ENCODE results near the gene LINGO3. TPM values are rescaled to one million over a fixed set of nuclear protein-coding genes. Genes with fewer than 3 reads are reported as not detected.

Gene LINGO3
- total and polyA plus RNA-seq, 8 donors = not detected

GRCh38 chr19:2306281-2306806 is 1.6 kb downstream of the LINGO3 start:
- peaks cover 0 to 23% (median 17%) of the 10 kb centered on the region in 4 donors for H3K4me1 ChIP-seq
- no peak for DNase-seq
- no peaks in the 10 kb centered on the region for H3K36me3 ChIP-seq
- H3K27me3 ChIP-seq = peaks cover 7 to 90% (median 62%) of the 10 kb centered on the region in 3 donors
- no peak for TF ChIP-seq POLR2A (IDR thresholded peaks at IDR 0.05)
- TF ChIP-seq EP300 (IDR thresholded peaks at IDR 0.05) = no peak
- TF ChIP-seq POLR2AphosphoS5 (IDR thresholded peaks at IDR 0.05) = no peak
- TF ChIP-seq CTCF (IDR thresholded peaks at IDR 0.05) = no peak
- no peak overlapping the region for H3K27ac ChIP-seq
- H3K9me3 ChIP-seq = no peaks in the 10 kb centered on the region
- WGBS, 5 donors = 67 to 73% (median 69%) methylated on average over 19 of the region's 19 CpGs
- intact Hi-C loops (cut with DNase I; ENCODE audit: low total_unique reads) = no loop called here
- H3K4me3 ChIP-seq = no peak overlapping the region

- peaks cover 0 to 23% (median 17%) of the 10 kb centered on the region in 4 donors for H3K4me1 ChIP-seq
- DNase-seq = no peak
- H3K4me3 ChIP-seq = no peak overlapping the region
- no peaks in the 10 kb centered on the region for H3K36me3 ChIP-seq
- no peaks in the 10 kb centered on the region for H3K9me3 ChIP-seq
- 65 to 74% (median 68%) methylated on average over 15 to 19 of the region's 19 CpGs for WGBS, 5 donors
- no peak overlapping the region for H3K27ac ChIP-seq
- H3K27me3 ChIP-seq = peaks cover 7 to 90% (median 67%) of the 10 kb centered on the region in 3 donors
- TF ChIP-seq EP300 (IDR thresholded peaks at IDR 0.05) = no peak
- no peak for TF ChIP-seq CTCF (IDR thresholded peaks at IDR 0.05)
- no peak for TF ChIP-seq POLR2AphosphoS5 (IDR thresholded peaks at IDR 0.05)
- TF ChIP-seq POLR2A (IDR thresholded peaks at IDR 0.05) = no peak
- intact Hi-C loops (cut with DNase I; ENCODE audit: low total_unique reads) = no loop called here
Observed at GRCh38 chr19:2305452-2306280, 2.3 kb downstream of the LINGO3 start.

GRCh38 chr19:2303211-2303798 is 4.6 kb downstream of the LINGO3 start:
- 70 to 73% (median 70%) methylated on average over 18 to 26 of the region's 26 CpGs for WGBS, 5 donors

More at GRCh38 chr19:2303211-2303798, 4.6 kb downstream of the LINGO3 start:
- Histone ChIP-seq H3K36me3 (no peaks in the 10 kb centered on the region), H3K27ac (no peak overlapping the region), H3K27me3 (peaks cover 7 to 73% (median 48%) of the 10 kb centered on the region in 3 donors), H3K4me1 (peaks cover 0 to 19% (median 16%) of the 10 kb centered on the region in 4 donors), H3K4me3 (no peak overlapping the region), H3K9me3 (no peaks in the 10 kb centered on the region)
- intact Hi-C loops (cut with DNase I; ENCODE audit: low total_unique reads) = no loop called here
- TF ChIP-seq POLR2AphosphoS5 (IDR thresholded peaks at IDR 0.05) (no peak), POLR2A (IDR thresholded peaks at IDR 0.05) (no peak), EP300 (IDR thresholded peaks at IDR 0.05) (no peak), CTCF (IDR thresholded peaks at IDR 0.05) (no peak)
- no peak for DNase-seq
